ENCODE measurements around the gene NOVA1.

Gene NOVA1

GRCh38 chr14:26593357-26593756, 4.5 kb downstream of the NOVA1 start:
- DNase-seq (ENCODE audit: low read depth): no peak

- DNase-seq (ENCODE audit: low read depth): no peak
Measured at GRCh38 chr14:26589925-26590324, 7.9 kb downstream of the NOVA1 start.

- no peak for DNase-seq (ENCODE audit: low read depth)
Measured at GRCh38 chr14:26577711-26578110, 20.1 kb downstream of the NOVA1 start.

- DNase-seq (ENCODE audit: low read depth): no peak
Measured at GRCh38 chr14:26554069-26554772, 43.6 kb downstream of the NOVA1 start.

GRCh38 chr14:26549571-26549970, 48.3 kb downstream of the NOVA1 start:
- DNase-seq (ENCODE audit: low read depth): no peak

GRCh38 chr14:26548406-26548805, 49.4 kb downstream of the NOVA1 start:
- DNase-seq (ENCODE audit: low read depth): no peak

- DNase-seq (ENCODE audit: low read depth): no peak
Measured at GRCh38 chr14:26538176-26538575, 59.7 kb downstream of the NOVA1 start.

- no peak for DNase-seq (ENCODE audit: low read depth)
Measured at GRCh38 chr14:26531894-26532293, 65.9 kb downstream of the NOVA1 start.

GRCh38 chr14:26528415-26529182, 69.2 kb downstream of the NOVA1 start:
- DNase-seq (ENCODE audit: low read depth): no peak

GRCh38 chr14:26527095-26527494, 70.7 kb downstream of the NOVA1 start:
- no peak for DNase-seq (ENCODE audit: low read depth)

GRCh38 chr14:26526137-26526536, 71.7 kb downstream of the NOVA1 start:
- DNase-seq (ENCODE audit: low read depth): no peak

- DNase-seq (ENCODE audit: low read depth): no peak
Measured at GRCh38 chr14:26525085-26525484, 72.7 kb downstream of the NOVA1 start.

GRCh38 chr14:26522967-26523366, 74.9 kb downstream of the NOVA1 start:
- DNase-seq (ENCODE audit: low read depth): no peak

GRCh38 chr14:26517771-26518170, 80.1 kb downstream of the NOVA1 start:
- DNase-seq (ENCODE audit: low read depth): no peak

- no peak for DNase-seq (ENCODE audit: low read depth)
Measured at GRCh38 chr14:26500028-26500427, 97.8 kb downstream of the NOVA1 start.

- DNase-seq (ENCODE audit: low read depth): no peak
Measured at GRCh38 chr14:26499546-26499945, 98.3 kb downstream of the NOVA1 start.

- DNase-seq (ENCODE audit: low read depth): no peak
Measured at GRCh38 chr14:26486922-26487321, 110.9 kb downstream of the NOVA1 start.

- DNase-seq (ENCODE audit: low read depth): no peak
Measured at GRCh38 chr14:26484562-26484961, 113.3 kb downstream of the NOVA1 start.

GRCh38 chr14:26478967-26479366, 118.9 kb downstream of the NOVA1 start:
- DNase-seq (ENCODE audit: low read depth): no peak

- DNase-seq (ENCODE audit: low read depth): no peak
Measured at GRCh38 chr14:26466862-26467261, 131.0 kb downstream of the NOVA1 start.

- DNase-seq (ENCODE audit: low read depth): no peak
Measured at GRCh38 chr14:26463136-26463535, 134.7 kb downstream of the NOVA1 start.

- no peak for DNase-seq (ENCODE audit: low read depth)
Measured at GRCh38 chr14:26454105-26454504, 143.7 kb downstream of the NOVA1 start.

GRCh38 chr14:26448181-26448855, 149.5 kb downstream of the NOVA1 start:
- DNase-seq (ENCODE audit: low read depth): no peak
